Ovary (tissue), 3 donors: ENCODE results near the gene BCL2L14.

Experiments
- EP300 ChIP-seq: sonication (generic); formaldehyde crosslinking; IDR thresholded peaks from one replicate; pipeline ENCODE4 v1.6.1; 2017; ENCODE audit warnings: antibody characterized with exemption
- POLR2A ChIP-seq: fragments of 450-650 bp; IDR thresholded peaks from one replicate; pipeline ENCODE4 v1.6.1; 2017; ENCODE audit warnings: antibody characterized with exemption, mild to moderate bottlenecking, moderate library complexity
- TF ChIP-seq, protein P1 (sequence below), 3 donors: fragments of 450-650 bp in 2 of 3; fragments of 200-600 bp in 1 of 3; IDR thresholded peaks; one replicate each; pipeline versions ENCODE4 v1.5.1 to v1.8.0; 2016 to 2022; ENCODE audit warnings: antibody characterized with exemption in 3 of 3, mild to moderate bottlenecking in 1 of 3
- donor health status: DM: no; HTN: no; CAD: no.

DNA sequence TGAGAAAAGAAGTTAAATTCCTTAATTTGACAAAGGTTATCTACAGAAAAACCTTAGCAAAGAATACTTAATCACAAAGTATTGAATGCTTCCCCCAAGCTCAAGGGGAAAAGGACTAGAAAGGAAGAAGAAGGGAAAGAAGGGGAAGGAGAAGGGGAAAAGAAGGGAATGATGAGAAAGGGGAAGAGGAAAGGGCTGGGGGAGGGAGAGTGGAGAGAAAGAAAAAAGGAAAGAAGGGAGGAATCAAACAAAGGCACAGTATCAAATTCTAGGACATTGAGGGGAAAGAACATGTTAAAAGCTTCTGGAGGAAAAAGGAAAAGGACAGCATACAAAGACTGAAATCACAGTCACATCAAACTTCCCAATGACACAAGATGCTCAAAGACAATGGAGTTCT lies 70.3 kb downstream of the BCL2L14 start:
- TF ChIP-seq POLR2A (no peak), EP300 (no peak)
- TF ChIP-seq, protein P1, sequence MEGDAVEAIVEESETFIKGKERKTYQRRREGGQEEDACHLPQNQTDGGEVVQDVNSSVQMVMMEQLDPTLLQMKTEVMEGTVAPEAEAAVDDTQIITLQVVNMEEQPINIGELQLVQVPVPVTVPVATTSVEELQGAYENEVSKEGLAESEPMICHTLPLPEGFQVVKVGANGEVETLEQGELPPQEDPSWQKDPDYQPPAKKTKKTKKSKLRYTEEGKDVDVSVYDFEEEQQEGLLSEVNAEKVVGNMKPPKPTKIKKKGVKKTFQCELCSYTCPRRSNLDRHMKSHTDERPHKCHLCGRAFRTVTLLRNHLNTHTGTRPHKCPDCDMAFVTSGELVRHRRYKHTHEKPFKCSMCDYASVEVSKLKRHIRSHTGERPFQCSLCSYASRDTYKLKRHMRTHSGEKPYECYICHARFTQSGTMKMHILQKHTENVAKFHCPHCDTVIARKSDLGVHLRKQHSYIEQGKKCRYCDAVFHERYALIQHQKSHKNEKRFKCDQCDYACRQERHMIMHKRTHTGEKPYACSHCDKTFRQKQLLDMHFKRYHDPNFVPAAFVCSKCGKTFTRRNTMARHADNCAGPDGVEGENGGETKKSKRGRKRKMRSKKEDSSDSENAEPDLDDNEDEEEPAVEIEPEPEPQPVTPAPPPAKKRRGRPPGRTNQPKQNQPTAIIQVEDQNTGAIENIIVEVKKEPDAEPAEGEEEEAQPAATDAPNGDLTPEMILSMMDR (IDR thresholded peaks at IDR 0.05) = no peak
